HepG2 (cell line): ENCODE results near the gene ODC1. TPM values are rescaled to one million over a fixed set of nuclear protein-coding genes. Genes with fewer than 3 reads are reported as not detected.
A peak's percentile ranks its signal among the peaks of the same experiment; 100 is the strongest.

ENCODE experiments used
- CBX2 ChIP-seq, 2 experiments: fragments of 200-600 bp in 1 of 2; sonication (generic); formaldehyde crosslinking in 1 of 2; IDR thresholded peaks; 2 replicates each; pipeline versions ENCODE4 v1.7.0 to v1.8.1; 2018 to 2022; ENCODE audit warnings: low read depth in 2 of 2, low read length in 1 of 2, mild to moderate bottlenecking in 1 of 2, missing genetic modification reagents in 1 of 2
- CREB1 ChIP-seq, 2 experiments: fragments of 450-650 bp in 1 of 2; IDR thresholded peaks; 2 replicates each; pipeline ENCODE4 v1.6.1; 2016 to 2017; ENCODE audit warnings: control low read depth in 1 of 2, mild to moderate bottlenecking in 1 of 2, missing compliant biosample characterization in 1 of 2, missing genetic modification characterization in 1 of 2
- HMG20A ChIP-seq: IDR thresholded peaks from 2 replicates; pipeline ENCODE4 v1.6.1; 2016; ENCODE audit warnings: borderline replicate concordance
- HMG20B ChIP-seq: conservative IDR thresholded peaks from 2 replicates; pipeline ENCODE4 v1.6.1; 2016; ENCODE audit warnings: missing genetic modification reagents, missing compliant biosample characterization
- RFX1 ChIP-seq: fragments of 450-650 bp; IDR thresholded peaks from 2 replicates; pipeline ENCODE4 v1.6.1; 2017
- SOX5 ChIP-seq: IDR thresholded peaks from 2 replicates; pipeline ENCODE4 v1.6.1; 2016; ENCODE audit warnings: borderline replicate concordance
- SOX6 ChIP-seq, 2 experiments: fragments of 450-650 bp in 1 of 2; sonication (generic) in 1 of 2; formaldehyde crosslinking in 1 of 2; IDR thresholded peaks; 2 replicates each; pipeline versions ENCODE4 v1.4.0 to v1.6.1; 2017 to 2020; ENCODE audit warnings: antibody characterized with exemption in 1 of 2, mild to moderate bottlenecking in 1 of 2, missing genetic modification reagents in 1 of 2
- TGIF2 ChIP-seq: IDR thresholded peaks from 2 replicates; pipeline ENCODE4 v1.6.1; 2016; ENCODE audit warnings: control low read depth, missing compliant biosample characterization
- ZBTB1 ChIP-seq: sonication (generic); formaldehyde crosslinking; IDR thresholded peaks from 2 replicates; pipeline ENCODE4 v1.4.0; 2020; ENCODE audit warnings: missing genetic modification reagents, borderline replicate concordance
- ZBTB2 ChIP-seq: sonication (generic); formaldehyde crosslinking; IDR thresholded peaks from 2 replicates; pipeline ENCODE4 v1.8.0; 2022; ENCODE audit warnings: low read depth, missing genetic modification reagents
- ZBTB26 ChIP-seq: IDR thresholded peaks from 2 replicates; pipeline ENCODE4 v1.6.1; 2016; ENCODE audit warnings: missing compliant biosample characterization, missing genetic modification reagents, borderline replicate concordance
- ZMYM2 ChIP-seq: sonication (generic); formaldehyde crosslinking; IDR thresholded peaks from 2 replicates; pipeline ENCODE4 v1.8.0; 2022; ENCODE audit warnings: mild to moderate bottlenecking, missing genetic modification reagents
- ZNF318 ChIP-seq: sonication (generic); formaldehyde crosslinking; IDR thresholded peaks from 2 replicates; pipeline ENCODE4 v1.4.0; 2020; ENCODE audit warnings: mild to moderate bottlenecking, missing genetic modification reagents
- ZNF337 ChIP-seq: sonication (generic); formaldehyde crosslinking; IDR thresholded peaks from 2 replicates; pipeline ENCODE4 v1.5.1; 2020; ENCODE audit warnings: missing genetic modification reagents, low read depth, mild to moderate bottlenecking, borderline replicate concordance
- ZNF556 ChIP-seq: sonication (generic); formaldehyde crosslinking; IDR thresholded peaks from 2 replicates; pipeline ENCODE4 v1.4.0; 2020; ENCODE audit warnings: mild to moderate bottlenecking, missing genetic modification reagents, borderline replicate concordance
- ZNF670 ChIP-seq: sonication (generic); formaldehyde crosslinking; IDR thresholded peaks from 2 replicates; pipeline ENCODE4 v1.8.0; 2022; ENCODE audit warnings: mild to moderate bottlenecking, missing genetic modification reagents, borderline replicate concordance
- polyA plus RNA-seq, 8 experiments: library from polyadenylated mRNA; depleted of rRNA in 3 of 8; stranded (reverse) in 7 of 8; unstranded in 1 of 8; fragments of >200 nt; fragmentation: Illumina TruSeq in 4 of 8; extraction: Trizol in 4 of 8; gene quantifications; 2 replicates each; pipeline versions ENCODE4 v1.2.1 to v1.2.3, GENCODE V29; 2011 to 2016; ENCODE audit warnings: low read depth in 4 of 8, missing spikeins in 1 of 8, mixed read lengths in 1 of 8; ENCODE audit not compliant: insufficient read depth in 1 of 8
- total RNA-seq, 5 experiments: library from RNA; depleted of rRNA; stranded (reverse); fragments of >200 nt; fragmentation: Illumina TruSeq; extraction: Trizol; gene quantifications; 2 replicates each; pipeline ENCODE4 v1.2.3, GENCODE V29; 2016; ENCODE audit warnings: low read depth in 1 of 5

The ODC1 gene
- total and polyA plus RNA-seq, 2 of the 13 experiments (the other 11 are each of a cell fraction or from before 2014, with no cell fraction given) = 142 to 371 TPM

- TF ChIP-seq CREB1 (IDR thresholded peaks at IDR 0.05) (no peak), CREB1 (CRISPR knock-in tag; IDR thresholded peaks at IDR 0.05) (no peak), SOX5 (CRISPR knock-in tag) (peak; percentile 76), HMG20A (CRISPR knock-in tag) (peak; percentile 64), ZBTB1 (CRISPR knock-in tag) (no peak), ZNF670 (CRISPR knock-in tag) (peak; percentile 99), RFX1 (no peak), HMG20B (peak; percentile 92), ZNF556 (peak; percentile 76; the same call in 1 of the 2 replicates), CBX2 (IDR thresholded peaks at IDR 0.05; ENCODE audit: low read depth, low read length) (no peak), CBX2 (CRISPR knock-in tag; IDR thresholded peaks at IDR 0.05; ENCODE audit: low read depth) (peak; percentile 99), SOX6 (IDR thresholded peaks at IDR 0.05) (no peak), SOX6 (CRISPR knock-in tag; IDR thresholded peaks at IDR 0.05) (peak; percentile 68), ZBTB2 (CRISPR knock-in tag) (peak; percentile 96), ZNF318 (CRISPR knock-in tag) (peak; percentile 99), ZBTB26 (peak; percentile 95), ZNF337 (CRISPR knock-in tag) (peak; percentile 99; the same call in 1 of the 2 replicates), TGIF2 (CRISPR knock-in tag) (peak; percentile 91), ZMYM2 (CRISPR knock-in tag) (peak; percentile 91; the same call in 1 of the 2 replicates)
These were observed 704 bp upstream of the ODC1 start (continued) for GRCh38 chr2:10448576-10449485.
